Esophagus squamous epithelium (tissue), 4 donors: ENCODE results near the gene MYLK3.

Experiments used
- POLR2A ChIP-seq, 4 donors: fragments of 450-650 bp; IDR thresholded peaks; one replicate each; pipeline ENCODE4 v1.6.1; 2017; ENCODE audit warnings: antibody characterized with exemption in 4 of 4, mild to moderate bottlenecking in 4 of 4, moderate library complexity in 3 of 4
- TF ChIP-seq, protein P1 (sequence below), 6 experiments: fragments of 450-650 bp in 4 of 6; fragments of 200-600 bp in 2 of 6; sonication (generic) in 2 of 6; IDR thresholded peaks; one replicate each; pipeline ENCODE4 v1.5.1; 2016 to 2019; ENCODE audit warnings: antibody characterized with exemption in 6 of 6, mild to moderate bottlenecking in 4 of 6, moderate library complexity in 4 of 6

DNA sequence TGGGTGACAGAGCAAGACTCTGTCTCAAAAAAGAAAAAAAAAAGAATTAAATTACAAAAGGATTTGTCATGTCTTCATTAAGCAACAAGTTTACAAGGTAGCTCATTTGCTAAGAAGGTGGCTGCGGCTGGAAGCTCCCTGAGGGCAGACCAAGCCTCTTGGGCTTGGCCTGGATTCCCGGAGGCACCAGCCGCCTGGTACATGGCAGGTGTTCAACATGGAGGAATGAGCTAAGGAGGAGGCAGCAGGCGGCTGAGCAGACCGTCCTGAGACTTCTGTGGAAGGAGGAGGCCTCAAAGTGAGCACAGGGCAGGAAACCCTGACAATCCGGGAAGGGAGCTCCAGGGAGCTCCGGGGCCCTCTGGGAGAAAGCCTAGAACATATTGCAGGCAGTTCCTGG is 3.2 kb upstream of the MYLK3 start:
- TF ChIP-seq, protein P1, sequence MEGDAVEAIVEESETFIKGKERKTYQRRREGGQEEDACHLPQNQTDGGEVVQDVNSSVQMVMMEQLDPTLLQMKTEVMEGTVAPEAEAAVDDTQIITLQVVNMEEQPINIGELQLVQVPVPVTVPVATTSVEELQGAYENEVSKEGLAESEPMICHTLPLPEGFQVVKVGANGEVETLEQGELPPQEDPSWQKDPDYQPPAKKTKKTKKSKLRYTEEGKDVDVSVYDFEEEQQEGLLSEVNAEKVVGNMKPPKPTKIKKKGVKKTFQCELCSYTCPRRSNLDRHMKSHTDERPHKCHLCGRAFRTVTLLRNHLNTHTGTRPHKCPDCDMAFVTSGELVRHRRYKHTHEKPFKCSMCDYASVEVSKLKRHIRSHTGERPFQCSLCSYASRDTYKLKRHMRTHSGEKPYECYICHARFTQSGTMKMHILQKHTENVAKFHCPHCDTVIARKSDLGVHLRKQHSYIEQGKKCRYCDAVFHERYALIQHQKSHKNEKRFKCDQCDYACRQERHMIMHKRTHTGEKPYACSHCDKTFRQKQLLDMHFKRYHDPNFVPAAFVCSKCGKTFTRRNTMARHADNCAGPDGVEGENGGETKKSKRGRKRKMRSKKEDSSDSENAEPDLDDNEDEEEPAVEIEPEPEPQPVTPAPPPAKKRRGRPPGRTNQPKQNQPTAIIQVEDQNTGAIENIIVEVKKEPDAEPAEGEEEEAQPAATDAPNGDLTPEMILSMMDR (IDR thresholded peaks at IDR 0.05), result no peak
- no peak for TF ChIP-seq POLR2A (IDR thresholded peaks at IDR 0.05)
